Right cardiac atrium (tissue), 5 donors: ENCODE data around the gene SOBP. TPM values are rescaled to one million over a fixed set of nuclear protein-coding genes. Genes with fewer than 3 reads are reported as not detected.
A peak's percentile ranks its signal among the peaks of the same experiment; 100 is the strongest.

Experiments used
- ATAC-seq, 2 donors: fragments of 200-7000 bp; cut with Tn5 transposase; one replicate each; pipeline versions ENCODE4 v1.8.0 to v1.9.1; 2020; ENCODE audit warnings: moderate library complexity in 2 of 2, mild to moderate bottlenecking in 1 of 2
- DNase-seq, 3 donors: peaks; one replicate each; pipeline ENCODE4 v3.0.0-alpha.2; 2020
- H3K27ac ChIP-seq: one replicate; pipeline ENCODE4 v1.5.1; 2013; ENCODE audit warnings: mild to moderate bottlenecking, low read length, control low read depth, moderate library complexity
- H3K27me3 ChIP-seq: one replicate; pipeline ENCODE4 v1.6.1; 2013; ENCODE audit not compliant: control insufficient read depth, insufficient read depth
- H3K4me1 ChIP-seq: one replicate; pipeline ENCODE4 v1.6.1; 2013; ENCODE audit warnings: low read length; ENCODE audit not compliant: control insufficient read depth, insufficient read depth
- H3K4me3 ChIP-seq: one replicate; pipeline ENCODE4 v1.5.1; 2013; ENCODE audit warnings: low read length, control low read depth
- H3K9me3 ChIP-seq: one replicate; pipeline ENCODE4 v1.6.1; 2013; ENCODE audit warnings: low read length; ENCODE audit not compliant: control insufficient read depth
- WGBS: extraction: QIAGEN DNeasy Blood & Tissue Kit; methylation state at CpG from one replicate; pipeline ENCODE4 v1.1.7; 2013; 5-methylcytosine and 5-hydroxymethylcytosine counted together
- intact Hi-C, 4 donors: fragments of 100-400 bp; cut with DNase I; formaldehyde crosslinking; loops; one replicate each; pipeline versions ENCODE4 v1.11.0 to v1.14.0; 2022 to 2023
- long read RNA-seq, 4 donors: library from polyadenylated mRNA; unstranded; transcript quantifications; one replicate each; pipeline ENCODE4 v2.0.0, GENCODE V29; 2020 to 2021
- polyA plus RNA-seq: library from polyadenylated mRNA; stranded (reverse); fragments of 200-250 nt; gene quantifications from one replicate; pipeline ENCODE4 v1.2.3, GENCODE V29; 2013
- total RNA-seq, 4 donors: library from RNA; stranded (reverse); fragmentation: NEBNext Ultra II Directional; extraction: Animal tissue kit (Norgen Biotek cat#: 25700); gene quantifications; one replicate each; pipeline ENCODE4 v1.2.1, GENCODE V29; 2021
- donor health status: healthy with polysubstance abuse.
- donor health status: DM: no; HTN: yes; CAD: no.
- donor health status: DM: no; HTN: no; CAD: no.
- donor health status: DM: no; HTN: yes; CAD: no; lungs with severe emphysema.
- donor health status: DM: yes; HTN: yes; CAD: no.

Gene SOBP
- total RNA-seq, result 10 to 100 TPM; 17.5 to 20.6 (median 18.5) TPM
- polyA plus RNA-seq, result 10.4 TPM
- long read RNA-seq, donor 1, full-length matches to known transcripts, result 3 of 65 reads
- long read RNA-seq, donor 1, partial matches to known transcripts, result 36 of 65 reads
- long read RNA-seq, donor 1, other reads (novel, unspliced or antisense), result 26 of 65 reads
- long read RNA-seq, donor 2, full-length matches to known transcripts, result 2 of 17 reads
- long read RNA-seq, donor 2, partial matches to known transcripts, result 11 of 17 reads
- long read RNA-seq, donor 2, other reads (novel, unspliced or antisense), result 4 of 17 reads
- long read RNA-seq, donor 3, partial matches to known transcripts, result 12 of 27 reads
- long read RNA-seq, donor 3, other reads (novel, unspliced or antisense), result 13 of 27 reads
- long read RNA-seq, donor 4, partial matches to known transcripts, result 14 of 21 reads
- long read RNA-seq, donor 4, other reads (novel, unspliced or antisense), result 7 of 21 reads

- DNase-seq (peak; percentile 78 to 90 (median 90)), ATAC-seq (peak; percentile 64)
- H3K27me3 ChIP-seq, result no peaks in the 10 kb centered on the region
- H3K4me1 ChIP-seq, result peaks cover 2% of the 10 kb centered on the region
- no peaks in the 10 kb centered on the region for H3K9me3 ChIP-seq
- peak within 1 kb of the TSS; percentile 88 for H3K27ac ChIP-seq
- H3K4me3 ChIP-seq, result peak within 1 kb of the TSS; percentile 91
- intact Hi-C loops, result loop anchor here in 3 of 4 donors (5.0 to 10.0 kb wide), 3 partner anchors 155 to 215 kb away; no protein-coding TSS in a partner anchor
- under 1% methylated on average over 117 of the region's 130 CpGs for WGBS
Measured at GRCh38 chr6:107489636-107490565, at the start of gene SOBP. SOBP (plus strand) TSS chr6:107490117; CDS start chr6:107490617, 500 bp downstream.

- no peak overlapping the region for H3K4me3 ChIP-seq
- intact Hi-C loops, result no loop called here
- H3K27me3 ChIP-seq, result no peaks in the 10 kb centered on the region
- ATAC-seq, result no peak
- no peaks in the 10 kb centered on the region for H3K9me3 ChIP-seq
- H3K4me1 ChIP-seq, result no peaks in the 10 kb centered on the region
- no peak overlapping the region for H3K27ac ChIP-seq
- DNase-seq, result no peak
Measured at GRCh38 chr6:107440936-107441335, 49.0 kb upstream of the SOBP start.

GRCh38 chr6:107441682-107442081, 48.2 kb upstream of the SOBP start:
- no peak for DNase-seq
- ATAC-seq, result no peak
- Histone ChIP-seq H3K4me1 (no peaks in the 10 kb centered on the region), H3K4me3 (no peak overlapping the region), H3K27me3 (no peaks in the 10 kb centered on the region), H3K9me3 (no peaks in the 10 kb centered on the region), H3K27ac (no peak overlapping the region)
- 96% methylated on average over 1 of the region's 1 CpG for WGBS
- intact Hi-C loops, result no loop called here

GRCh38 chr6:107442938-107443607, 46.8 kb upstream of the SOBP start:
- no peak overlapping the region for H3K4me3 ChIP-seq
- H3K27me3 ChIP-seq, result no peaks in the 10 kb centered on the region
- H3K27ac ChIP-seq, result no peak overlapping the region
- WGBS, result 86% methylated on average over 2 of the region's 2 CpGs
- H3K9me3 ChIP-seq, result no peaks in the 10 kb centered on the region
- DNase-seq (no peak), ATAC-seq (no peak)
- no peaks in the 10 kb centered on the region for H3K4me1 ChIP-seq
- intact Hi-C loops, result no loop called here

GRCh38 chr6:107443608-107444267, 46.2 kb upstream of the SOBP start:
- 88% methylated on average over 7 of the region's 7 CpGs for WGBS
- DNase-seq, result no peak
- Histone ChIP-seq H3K4me1 (no peaks in the 10 kb centered on the region), H3K27me3 (no peaks in the 10 kb centered on the region), H3K4me3 (no peak overlapping the region), H3K27ac (no peak overlapping the region), H3K9me3 (no peaks in the 10 kb centered on the region)
- intact Hi-C loops, result no loop called here
- no peak for ATAC-seq

GRCh38 chr6:107444277-107444676, 45.6 kb upstream of the SOBP start:
- no peaks in the 10 kb centered on the region for H3K4me1 ChIP-seq
- WGBS, result 94% methylated on average over 1 of the region's 1 CpG
- H3K9me3 ChIP-seq, result no peaks in the 10 kb centered on the region
- intact Hi-C loops, result no loop called here
- H3K4me3 ChIP-seq, result no peak overlapping the region
- ATAC-seq (no peak), DNase-seq (no peak)
- no peaks in the 10 kb centered on the region for H3K27me3 ChIP-seq
- no peak overlapping the region for H3K27ac ChIP-seq

GRCh38 chr6:107447663-107448216, 42.2 kb upstream of the SOBP start:
- Histone ChIP-seq H3K27me3 (no peaks in the 10 kb centered on the region), H3K9me3 (no peaks in the 10 kb centered on the region), H3K4me1 (no peaks in the 10 kb centered on the region), H3K4me3 (no peak overlapping the region), H3K27ac (no peak overlapping the region)
- ATAC-seq (no peak), DNase-seq (no peak)
- 98% methylated on average over 2 of the region's 2 CpGs for WGBS
- intact Hi-C loops, result no loop called here

GRCh38 chr6:107448776-107449175, 41.1 kb upstream of the SOBP start:
- intact Hi-C loops, result no loop called here
- no peak for DNase-seq
- WGBS, result 60% methylated on average over 1 of the region's 1 CpG

GRCh38 chr6:107458672-107459282, 31.1 kb upstream of the SOBP start:
- intact Hi-C loops, result no loop called here
- DNase-seq (peak in 2 of 3 donors; percentile 60 to 62), ATAC-seq (peak; percentile 1 to 7)
- Histone ChIP-seq H3K4me1 (peaks cover 2% of the 10 kb centered on the region), H3K27ac (peak overlapping the region; percentile 13), H3K27me3 (no peaks in the 10 kb centered on the region), H3K9me3 (no peaks in the 10 kb centered on the region), H3K4me3 (peak overlapping the region; percentile 65)
- 1% methylated on average over 29 of the region's 29 CpGs for WGBS

More at GRCh38 chr6:107448776-107449175, 41.1 kb upstream of the SOBP start:
- H3K27ac ChIP-seq, result no peak overlapping the region
- H3K9me3 ChIP-seq, result no peaks in the 10 kb centered on the region
- no peaks in the 10 kb centered on the region for H3K4me1 ChIP-seq
- H3K4me3 ChIP-seq, result no peak overlapping the region
- H3K27me3 ChIP-seq, result no peaks in the 10 kb centered on the region
- ATAC-seq, result no peak
